K562 (cell line): ENCODE results near the gene RYR1. TPM values are rescaled to one million over a fixed set of nuclear protein-coding genes. Genes with fewer than 3 reads are reported as not detected.

Source experiments
- CBX1 ChIP-seq: sonication (generic); IDR thresholded peaks from 2 replicates; pipeline ENCODE4 v1.6.1; 2016; ENCODE audit warnings: antibody characterized with exemption, low read depth, mild to moderate bottlenecking
- CCAR2 ChIP-seq: fragments of 200-400 bp; formaldehyde crosslinking; IDR thresholded peaks from 2 replicates; pipeline ENCODE4 v1.6.1; 2017; ENCODE audit warnings: mild to moderate bottlenecking, low read depth, low read length
- CCNT2 ChIP-seq: IDR thresholded peaks from 2 replicates; pipeline ENCODE4 v1.6.1; 2011; ENCODE audit warnings: borderline replicate concordance, low read depth, mild to moderate bottlenecking, moderate library complexity, mixed read lengths, low read length; ENCODE audit not compliant: insufficient read length; ENCODE audit errors: extremely low read depth
- COPS2 ChIP-seq: fragments of 450-650 bp; conservative IDR thresholded peaks from 2 replicates; pipeline ENCODE4 v1.6.1; 2016; ENCODE audit warnings: mild to moderate bottlenecking, moderate library complexity
- FOXJ3 ChIP-seq: sonication (generic); formaldehyde crosslinking; IDR thresholded peaks from 2 replicates; pipeline ENCODE4 v1.4.0; 2020; ENCODE audit warnings: mild to moderate bottlenecking, missing genetic modification reagents
- HINFP ChIP-seq: fragments of 450-650 bp; conservative IDR thresholded peaks from 2 replicates; pipeline ENCODE4 v1.6.1; 2016; ENCODE audit warnings: missing genetic modification characterization, low read depth, mild to moderate bottlenecking, control low read depth, missing compliant biosample characterization
- HNRNPK ChIP-seq: fragments of 200-400 bp; formaldehyde crosslinking; IDR thresholded peaks from one replicate; pipeline ENCODE4 v1.6.1; 2018; ENCODE audit warnings: mild to moderate bottlenecking, low read depth, low read length; ENCODE audit not compliant: poor library complexity, severe bottlenecking
- HNRNPUL1 ChIP-seq: fragments of 200-400 bp; formaldehyde crosslinking; IDR thresholded peaks from 2 replicates; pipeline ENCODE4 v1.6.1; 2017; ENCODE audit warnings: low read length
- HOXB6 ChIP-seq: fragments of 250-450 bp; sonication (Bioruptor Pico); IDR thresholded peaks from 2 replicates; pipeline ENCODE4 v1.5.1; 2022; ENCODE audit warnings: mild to moderate bottlenecking, borderline replicate concordance
- ID3 ChIP-seq, 2 experiments: fragments of 250-450 bp in 1 of 2; fragments of 450-650 bp in 1 of 2; sonication (Bioruptor Pico) in 1 of 2; IDR thresholded peaks; 2 replicates each; pipeline versions ENCODE4 v1.6.1 to v1.8.0; 2016 to 2021; ENCODE audit warnings: mild to moderate bottlenecking in 2 of 2, moderate library complexity in 2 of 2, missing compliant biosample characterization in 1 of 2, missing genetic modification characterization in 1 of 2
- PYGO2 ChIP-seq: fragments of 450-650 bp; IDR thresholded peaks from 2 replicates; pipeline ENCODE4 v1.6.1; 2016; ENCODE audit warnings: mild to moderate bottlenecking, missing genetic modification characterization, moderate library complexity, missing compliant biosample characterization
- RBM17 ChIP-seq: fragments of 200-400 bp; formaldehyde crosslinking; IDR thresholded peaks from 2 replicates; pipeline ENCODE4 v1.6.1; 2017; ENCODE audit warnings: low read depth, mild to moderate bottlenecking, low read length, borderline replicate concordance
- RBM39 ChIP-seq: fragments of 200-400 bp; formaldehyde crosslinking; optimal IDR thresholded peaks from 2 replicates; pipeline ENCODE3; 2018; ENCODE audit warnings: low read depth, low read length
- RCOR1 ChIP-seq, 2 experiments: IDR thresholded peaks; 2 replicates each; pipeline ENCODE4 v1.6.1; 2012; ENCODE audit warnings: low read depth in 2 of 2, low read length in 2 of 2, borderline replicate concordance in 1 of 2, improper control_type of control experiment in 1 of 2
- SMARCA4 ChIP-seq: fragments of 450-650 bp; IDR thresholded peaks from 2 replicates; pipeline ENCODE4 v1.6.1; 2016
- TAF9B ChIP-seq: fragments of 450-650 bp; IDR thresholded peaks from 2 replicates; pipeline ENCODE4 v1.6.1; 2018; ENCODE audit warnings: mild to moderate bottlenecking; ENCODE audit not compliant: partially characterized antibody
- ZKSCAN8 ChIP-seq: fragments of 200-800 bp; sonication (Bioruptor generic); IDR thresholded peaks from 2 replicates; pipeline ENCODE4 v1.6.1; 2016; ENCODE audit warnings: missing genetic modification characterization, missing compliant biosample characterization
- ZNF232 ChIP-seq: sonication (generic); formaldehyde crosslinking; IDR thresholded peaks from 2 replicates; pipeline ENCODE4 v1.8.0; 2022; ENCODE audit warnings: mild to moderate bottlenecking, missing genetic modification reagents
- polyA plus RNA-seq, 8 experiments: library from polyadenylated mRNA; depleted of rRNA in 4 of 8; stranded (reverse) in 5 of 8; unstranded in 3 of 8; fragments of >200 nt; fragmentation: Nextera tagmentation in 2 of 8; fragmentation: Illumina TruSeq in 1 of 8; extraction: Ambion mirVana in 2 of 8; extraction: Trizol in 1 of 8; gene quantifications; 2 replicates each; pipeline versions ENCODE4 v1.2.1 to v1.2.3, GENCODE V29; 2011 to 2014; ENCODE audit warnings: inconsistent platforms in 1 of 8, missing spikeins in 1 of 8
- total RNA-seq, 7 experiments: library from RNA; depleted of rRNA in 6 of 7; stranded (reverse); fragments of >200 nt in 6 of 7; fragmentation: Illumina TruSeq in 2 of 7; extraction: Trizol in 2 of 7; gene quantifications; 2 replicates each; pipeline versions ENCODE4 v1.2.1 to v1.2.3, GENCODE V29; 2011 to 2021; ENCODE audit warnings: low replicate concordance in 1 of 7
- TF ChIP-seq, protein P1 (sequence below): sonication (generic); formaldehyde crosslinking; IDR thresholded peaks from 2 replicates; pipeline ENCODE4 v1.8.1; 2022; ENCODE audit warnings: missing genetic modification reagents
- TF ChIP-seq, protein P2 (sequence below), 2 experiments: IDR thresholded peaks; 2 replicates each; pipeline ENCODE4 v1.6.1; 2012; ENCODE audit warnings: improper control_type of control experiment in 2 of 2, low read depth in 2 of 2, low read length in 2 of 2, borderline replicate concordance in 1 of 2
- TF ChIP-seq, protein P3 (sequence below): fragments of 250-450 bp; sonication (Bioruptor Pico); IDR thresholded peaks from 2 replicates; pipeline ENCODE4 v1.8.0; 2021; ENCODE audit warnings: mild to moderate bottlenecking, moderate library complexity

The RYR1 gene
- total and polyA plus RNA-seq, 9 of the 15 experiments (the other 6 are each of a cell fraction or from before 2014, with no cell fraction given) = 0.11 to 7.4 (median 3.7) TPM

- TF ChIP-seq ZNF232 (CRISPR knock-in tag) = no peak
- no peak for TF ChIP-seq HNRNPUL1
- no peak for TF ChIP-seq FOXJ3 (CRISPR knock-in tag)
- TF ChIP-seq COPS2 = no peak
- TF ChIP-seq HOXB6 (CRISPR knock-in tag) = no peak
- no peak for TF ChIP-seq RBM17
- TF ChIP-seq CCNT2 = no peak
- no peak for TF ChIP-seq HNRNPK
- TF ChIP-seq, protein P1, sequence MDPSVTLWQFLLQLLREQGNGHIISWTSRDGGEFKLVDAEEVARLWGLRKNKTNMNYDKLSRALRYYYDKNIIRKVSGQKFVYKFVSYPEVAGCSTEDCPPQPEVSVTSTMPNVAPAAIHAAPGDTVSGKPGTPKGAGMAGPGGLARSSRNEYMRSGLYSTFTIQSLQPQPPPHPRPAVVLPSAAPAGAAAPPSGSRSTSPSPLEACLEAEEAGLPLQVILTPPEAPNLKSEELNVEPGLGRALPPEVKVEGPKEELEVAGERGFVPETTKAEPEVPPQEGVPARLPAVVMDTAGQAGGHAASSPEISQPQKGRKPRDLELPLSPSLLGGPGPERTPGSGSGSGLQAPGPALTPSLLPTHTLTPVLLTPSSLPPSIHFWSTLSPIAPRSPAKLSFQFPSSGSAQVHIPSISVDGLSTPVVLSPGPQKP = no peak
- no peak for TF ChIP-seq CBX1
- TF ChIP-seq RBM39 = no peak
- peak; percentile 16 for TF ChIP-seq TAF9B
- TF ChIP-seq CCAR2 = no peak
- TF ChIP-seq, protein P2, sequence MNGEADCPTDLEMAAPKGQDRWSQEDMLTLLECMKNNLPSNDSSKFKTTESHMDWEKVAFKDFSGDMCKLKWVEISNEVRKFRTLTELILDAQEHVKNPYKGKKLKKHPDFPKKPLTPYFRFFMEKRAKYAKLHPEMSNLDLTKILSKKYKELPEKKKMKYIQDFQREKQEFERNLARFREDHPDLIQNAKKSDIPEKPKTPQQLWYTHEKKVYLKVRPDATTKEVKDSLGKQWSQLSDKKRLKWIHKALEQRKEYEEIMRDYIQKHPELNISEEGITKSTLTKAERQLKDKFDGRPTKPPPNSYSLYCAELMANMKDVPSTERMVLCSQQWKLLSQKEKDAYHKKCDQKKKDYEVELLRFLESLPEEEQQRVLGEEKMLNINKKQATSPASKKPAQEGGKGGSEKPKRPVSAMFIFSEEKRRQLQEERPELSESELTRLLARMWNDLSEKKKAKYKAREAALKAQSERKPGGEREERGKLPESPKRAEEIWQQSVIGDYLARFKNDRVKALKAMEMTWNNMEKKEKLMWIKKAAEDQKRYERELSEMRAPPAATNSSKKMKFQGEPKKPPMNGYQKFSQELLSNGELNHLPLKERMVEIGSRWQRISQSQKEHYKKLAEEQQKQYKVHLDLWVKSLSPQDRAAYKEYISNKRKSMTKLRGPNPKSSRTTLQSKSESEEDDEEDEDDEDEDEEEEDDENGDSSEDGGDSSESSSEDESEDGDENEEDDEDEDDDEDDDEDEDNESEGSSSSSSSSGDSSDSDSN (IDR thresholded peaks at IDR 0.05; ENCODE audit: borderline replicate concordance in 1 of 2, low read depth in 2 of 2, low read length in 2 of 2) = peak in 1 of 2 experiments; percentile 68; a peak in 2 of 4 replicates
- no peak for TF ChIP-seq HINFP
- no peak for TF ChIP-seq PYGO2 (tag)
- TF ChIP-seq, protein P3, sequence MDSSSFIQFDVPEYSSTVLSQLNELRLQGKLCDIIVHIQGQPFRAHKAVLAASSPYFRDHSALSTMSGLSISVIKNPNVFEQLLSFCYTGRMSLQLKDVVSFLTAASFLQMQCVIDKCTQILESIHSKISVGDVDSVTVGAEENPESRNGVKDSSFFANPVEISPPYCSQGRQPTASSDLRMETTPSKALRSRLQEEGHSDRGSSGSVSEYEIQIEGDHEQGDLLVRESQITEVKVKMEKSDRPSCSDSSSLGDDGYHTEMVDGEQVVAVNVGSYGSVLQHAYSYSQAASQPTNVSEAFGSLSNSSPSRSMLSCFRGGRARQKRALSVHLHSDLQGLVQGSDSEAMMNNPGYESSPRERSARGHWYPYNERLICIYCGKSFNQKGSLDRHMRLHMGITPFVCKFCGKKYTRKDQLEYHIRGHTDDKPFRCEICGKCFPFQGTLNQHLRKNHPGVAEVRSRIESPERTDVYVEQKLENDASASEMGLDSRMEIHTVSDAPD (CRISPR knock-in tag) = no peak
- TF ChIP-seq SMARCA4 = peak; percentile 92
- peak; percentile 41 to 98; a peak in 3 of 4 replicates for TF ChIP-seq RCOR1 (IDR thresholded peaks at IDR 0.05; ENCODE audit: borderline replicate concordance in 1 of 2, low read depth in 2 of 2, low read length in 2 of 2)
- TF ChIP-seq ZKSCAN8 (CRISPR knock-in tag) = no peak
- TF ChIP-seq ID3 (CRISPR knock-in tag; IDR thresholded peaks at IDR 0.05) = no peak
- TF ChIP-seq ID3 (tag; IDR thresholded peaks at IDR 0.05) = no peak
Observed at GRCh38 chr19:38557205-38557799, 123.8 kb downstream of the RYR1 start (continued).
